A673 (cell line): Measurements from ENCODE around the gene KIF26B. TPM values are rescaled to one million over a fixed set of nuclear protein-coding genes. Genes with fewer than 3 reads are reported as not detected.

ENCODE experiments used
- BruUV-seq: library from RNA; stranded (reverse); fragments of 400-500 nt; replicated peaks from 2 replicates; lab custom pipeline; 2021; lab: Mats Ljungman, UMichigan
- CTCF ChIA-PET: fragments of 300-600 bp; sonication (Branson Sonifier 250); formaldehyde crosslinking; loops from one replicate; lab custom pipeline; 2022; ENCODE audit warnings: antibody characterized with exemption; lab: Charles Lee
- POLR2A ChIA-PET: fragments of 300-600 bp; sonication (Branson Sonifier 250); formaldehyde crosslinking; loops from one replicate; lab custom pipeline; 2022; ENCODE audit warnings: antibody characterized with exemption; ENCODE audit not compliant: low non-redundant PET; lab: Charles Lee
- DNase-seq: peaks from one replicate; pipeline ENCODE4 v3.0.0-alpha.2; 2015; ENCODE audit warnings: low spot score
- H3K27ac ChIP-seq: fragments of 200-600 bp; sonication (generic); 2 replicates; pipeline ENCODE4 v1.5.1; 2016; ENCODE audit warnings: mixed run types, low read depth, mild to moderate bottlenecking, mixed read lengths, antibody characterized with exemption, low read length; ENCODE audit not compliant: poor library complexity, severe bottlenecking
- H3K27me3 ChIP-seq: fragments of 200-600 bp; sonication (generic); replicated peaks from 2 replicates; pipeline ENCODE4 v1.6.1; 2017; ENCODE audit warnings: mixed run types, low read depth, mild to moderate bottlenecking, mixed read lengths, antibody characterized with exemption, low read length; ENCODE audit not compliant: insufficient read depth, poor library complexity
- H3K36me3 ChIP-seq: fragments of 200-600 bp; sonication (generic); 2 replicates; pipeline ENCODE4 v1.6.1; 2016; ENCODE audit warnings: mixed run types, mild to moderate bottlenecking, mixed read lengths, antibody characterized with exemption, low read length; ENCODE audit not compliant: insufficient read depth, poor library complexity, severe bottlenecking
- H3K4me1 ChIP-seq: fragments of 200-600 bp; sonication (generic); 2 replicates; pipeline ENCODE4 v1.6.1; 2017; ENCODE audit warnings: mixed run types, mild to moderate bottlenecking, mixed read lengths, antibody characterized with exemption, low read length; ENCODE audit not compliant: insufficient read depth, poor library complexity, severe bottlenecking
- H3K4me3 ChIP-seq: fragments of 200-600 bp; sonication (generic); 2 replicates; pipeline ENCODE4 v1.5.1; 2016; ENCODE audit warnings: low read depth, mixed run types, mild to moderate bottlenecking, mixed read lengths, low read length; ENCODE audit not compliant: poor library complexity, severe bottlenecking
- H3K9me3 ChIP-seq: fragments of 200-600 bp; sonication (generic); 2 replicates; pipeline ENCODE4 v1.6.1; 2016; ENCODE audit warnings: mixed run types, low read depth, mild to moderate bottlenecking, mixed read lengths, antibody characterized with exemption, low read length; ENCODE audit not compliant: poor library complexity, severe bottlenecking
- EZH2 ChIP-seq: fragments of 200-600 bp; sonication (generic); IDR thresholded peaks from 2 replicates; pipeline ENCODE4 v1.6.1; 2017; ENCODE audit warnings: borderline replicate concordance, low read depth, mild to moderate bottlenecking, mixed read lengths, antibody characterized with exemption, low read length; ENCODE audit not compliant: poor library complexity, severe bottlenecking
- intact Hi-C: fragments of 100-400 bp; cut with micrococcal nuclease; formaldehyde crosslinking; loops from one replicate; pipeline ENCODE4 v1.10.0; 2022; ENCODE audit not compliant: unreplicated experiment
- total RNA-seq: library from RNA; stranded (reverse); gene quantifications from 2 replicates; pipeline ENCODE4 v1.2.3, GENCODE V29; 2021
- TF ChIP-seq, protein P1 (sequence below): fragments of 300-800, 200-600 bp; sonication (generic); conservative IDR thresholded peaks from 2 replicates; pipeline ENCODE4 v1.5.1; 2017; ENCODE audit warnings: low read depth, mild to moderate bottlenecking, antibody characterized with exemption, low read length, moderate library complexity, mixed read lengths

KIF26B gene
- total RNA-seq, 1 experiment from 2014 or later = not detected

DNA sequence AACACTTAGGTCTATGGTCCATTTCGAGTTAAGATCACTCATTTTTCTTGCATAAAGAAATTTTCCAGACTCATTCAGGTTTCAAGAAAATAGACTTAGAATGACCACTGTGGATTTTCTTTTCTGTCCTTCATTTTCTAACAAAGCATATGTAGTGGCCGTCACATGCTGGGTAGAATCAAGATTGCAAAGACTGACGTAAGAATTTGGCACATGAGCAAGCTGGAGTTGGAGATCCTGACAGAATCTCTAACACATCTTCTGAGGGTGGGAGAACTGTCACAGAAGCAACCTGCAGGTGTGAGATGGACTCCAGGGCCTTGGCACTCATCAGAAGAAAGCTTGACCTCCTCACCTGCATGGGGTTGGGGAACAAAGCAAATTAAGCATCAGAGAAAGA lies 28.6 kb downstream of the KIF26B start:
- Histone ChIP-seq H3K4me3 (no peak overlapping the region), H3K9me3 (no peaks in the 10 kb centered on the region), H3K27ac (no peak overlapping the region), H3K36me3 (no peaks in the 10 kb centered on the region), H3K27me3 (no peaks in the 10 kb centered on the region), H3K4me1 (no peaks in the 10 kb centered on the region)
- TF ChIP-seq EZH2 = no peak
- TF ChIP-seq, protein P1, sequence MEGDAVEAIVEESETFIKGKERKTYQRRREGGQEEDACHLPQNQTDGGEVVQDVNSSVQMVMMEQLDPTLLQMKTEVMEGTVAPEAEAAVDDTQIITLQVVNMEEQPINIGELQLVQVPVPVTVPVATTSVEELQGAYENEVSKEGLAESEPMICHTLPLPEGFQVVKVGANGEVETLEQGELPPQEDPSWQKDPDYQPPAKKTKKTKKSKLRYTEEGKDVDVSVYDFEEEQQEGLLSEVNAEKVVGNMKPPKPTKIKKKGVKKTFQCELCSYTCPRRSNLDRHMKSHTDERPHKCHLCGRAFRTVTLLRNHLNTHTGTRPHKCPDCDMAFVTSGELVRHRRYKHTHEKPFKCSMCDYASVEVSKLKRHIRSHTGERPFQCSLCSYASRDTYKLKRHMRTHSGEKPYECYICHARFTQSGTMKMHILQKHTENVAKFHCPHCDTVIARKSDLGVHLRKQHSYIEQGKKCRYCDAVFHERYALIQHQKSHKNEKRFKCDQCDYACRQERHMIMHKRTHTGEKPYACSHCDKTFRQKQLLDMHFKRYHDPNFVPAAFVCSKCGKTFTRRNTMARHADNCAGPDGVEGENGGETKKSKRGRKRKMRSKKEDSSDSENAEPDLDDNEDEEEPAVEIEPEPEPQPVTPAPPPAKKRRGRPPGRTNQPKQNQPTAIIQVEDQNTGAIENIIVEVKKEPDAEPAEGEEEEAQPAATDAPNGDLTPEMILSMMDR = no peak
- BruUV-seq = no TSS peak
- POLR2A ChIA-PET = no interaction called here
- no peak for DNase-seq
- CTCF ChIA-PET = no interaction called here
- intact Hi-C loops = no loop called here

DNA sequence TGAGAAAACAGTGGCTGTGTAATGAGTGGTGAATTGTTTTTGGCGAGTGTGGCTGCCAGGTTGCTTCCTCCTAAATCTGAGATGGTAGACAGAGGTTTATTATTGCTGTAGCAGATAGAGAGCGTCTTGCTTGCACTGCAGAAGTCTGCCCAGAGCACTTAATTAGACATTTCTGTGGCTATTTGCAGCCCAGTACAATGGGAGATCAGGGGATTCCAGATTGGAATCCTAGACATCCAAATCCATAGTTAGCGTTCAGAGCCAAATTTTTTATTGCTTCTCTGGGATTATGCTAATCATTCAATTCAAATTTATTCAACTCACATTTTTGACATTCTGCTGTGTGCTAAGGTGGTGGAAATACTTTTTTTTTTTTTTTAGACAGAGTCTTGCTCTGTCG lies 30.0 kb downstream of the KIF26B start:
- TF ChIP-seq, protein P1 = no peak
- TF ChIP-seq EZH2 = no peak
- ChIA-PET CTCF (no interaction called here), POLR2A (no interaction called here)
- Histone ChIP-seq H3K27ac (no peak overlapping the region), H3K4me3 (no peak overlapping the region), H3K9me3 (no peaks in the 10 kb centered on the region), H3K4me1 (no peaks in the 10 kb centered on the region), H3K36me3 (no peaks in the 10 kb centered on the region), H3K27me3 (no peaks in the 10 kb centered on the region)
- BruUV-seq = no TSS peak
- no peak for DNase-seq
- intact Hi-C loops = no loop called here

DNA sequence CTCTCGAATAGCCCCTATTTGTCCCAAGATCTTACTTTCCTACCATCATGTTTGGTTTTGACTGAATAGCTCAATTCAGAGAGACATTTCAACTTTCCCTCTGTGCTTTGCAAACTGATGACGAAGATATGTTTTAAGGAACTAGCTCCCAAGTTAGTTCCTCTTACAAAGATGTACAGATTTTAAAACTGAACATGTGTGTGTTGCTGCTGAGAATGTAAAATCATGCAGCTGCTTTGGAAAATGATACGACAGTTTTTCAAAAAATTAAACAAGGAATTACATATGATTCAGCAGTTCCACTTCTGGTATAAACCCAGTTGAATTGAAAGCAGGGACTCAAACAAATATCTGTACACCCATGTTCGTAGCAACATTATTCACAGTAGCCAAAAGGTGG lies 33.6 kb downstream of the KIF26B start:
- H3K4me3 ChIP-seq = no peak overlapping the region
- no peaks in the 10 kb centered on the region for H3K4me1 ChIP-seq
- no peak for DNase-seq
- POLR2A ChIA-PET = no interaction called here
- no TSS peak for BruUV-seq
- no peaks in the 10 kb centered on the region for H3K9me3 ChIP-seq
- no peaks in the 10 kb centered on the region for H3K36me3 ChIP-seq
- no peak for TF ChIP-seq EZH2
- TF ChIP-seq, protein P1 = no peak
- no peaks in the 10 kb centered on the region for H3K27me3 ChIP-seq
- CTCF ChIA-PET = no interaction called here
- H3K27ac ChIP-seq = no peak overlapping the region
- intact Hi-C loops = no loop called here
